GM12875 (cell line): ENCODE data around the gene SGMS2.

Experiments
- H3K4me3 ChIP-seq: one replicate; pipeline ENCODE4 v1.5.1; 2011; ENCODE audit warnings: low read depth, low read length, control low read depth
- TF ChIP-seq, protein P1 (sequence below): IDR thresholded peaks from 2 replicates; pipeline ENCODE4 v1.5.1; 2011; ENCODE audit warnings: low read depth, mild to moderate bottlenecking, control low read depth, inconsistent platforms, low read length, moderate library complexity, borderline replicate concordance; ENCODE audit not compliant: insufficient read depth

Gene SGMS2

DNA sequence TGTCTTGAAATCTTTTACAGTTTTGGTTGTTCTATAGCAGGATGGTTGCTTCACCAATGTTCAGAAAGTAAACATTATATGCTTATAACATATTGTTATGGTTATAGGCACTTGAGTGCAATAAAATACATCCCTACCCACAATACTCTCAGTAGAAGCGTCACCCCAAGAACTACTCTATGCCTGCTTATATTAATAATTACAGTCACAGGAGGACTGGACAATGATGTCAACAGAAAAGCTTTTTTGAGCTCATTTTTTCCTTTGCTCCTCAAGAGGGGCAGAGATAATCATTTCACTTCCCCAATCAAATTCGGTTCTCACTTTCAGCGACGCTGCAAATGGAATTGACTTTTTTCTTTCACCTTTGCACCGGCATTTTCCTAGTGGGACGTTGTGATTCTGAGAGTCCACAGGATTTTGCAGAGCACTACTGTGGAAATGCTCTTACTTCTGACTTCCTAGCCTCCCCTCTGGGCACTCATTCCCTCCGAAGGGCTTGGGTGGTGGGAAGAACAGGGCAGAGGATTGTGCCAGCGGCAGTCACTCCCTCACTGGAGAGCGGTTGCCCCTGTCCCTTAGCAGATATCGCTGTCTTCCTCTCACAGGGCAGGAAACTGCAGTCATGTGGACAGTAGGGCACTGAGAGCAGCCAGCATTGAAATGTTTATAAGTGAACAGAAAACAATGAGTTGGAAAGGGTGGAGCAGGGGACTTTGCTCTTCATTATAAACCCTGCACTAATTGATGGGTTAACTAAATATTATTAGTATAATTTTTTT lies 24.9 kb upstream of the SGMS2 start:
- TF ChIP-seq, protein P1, sequence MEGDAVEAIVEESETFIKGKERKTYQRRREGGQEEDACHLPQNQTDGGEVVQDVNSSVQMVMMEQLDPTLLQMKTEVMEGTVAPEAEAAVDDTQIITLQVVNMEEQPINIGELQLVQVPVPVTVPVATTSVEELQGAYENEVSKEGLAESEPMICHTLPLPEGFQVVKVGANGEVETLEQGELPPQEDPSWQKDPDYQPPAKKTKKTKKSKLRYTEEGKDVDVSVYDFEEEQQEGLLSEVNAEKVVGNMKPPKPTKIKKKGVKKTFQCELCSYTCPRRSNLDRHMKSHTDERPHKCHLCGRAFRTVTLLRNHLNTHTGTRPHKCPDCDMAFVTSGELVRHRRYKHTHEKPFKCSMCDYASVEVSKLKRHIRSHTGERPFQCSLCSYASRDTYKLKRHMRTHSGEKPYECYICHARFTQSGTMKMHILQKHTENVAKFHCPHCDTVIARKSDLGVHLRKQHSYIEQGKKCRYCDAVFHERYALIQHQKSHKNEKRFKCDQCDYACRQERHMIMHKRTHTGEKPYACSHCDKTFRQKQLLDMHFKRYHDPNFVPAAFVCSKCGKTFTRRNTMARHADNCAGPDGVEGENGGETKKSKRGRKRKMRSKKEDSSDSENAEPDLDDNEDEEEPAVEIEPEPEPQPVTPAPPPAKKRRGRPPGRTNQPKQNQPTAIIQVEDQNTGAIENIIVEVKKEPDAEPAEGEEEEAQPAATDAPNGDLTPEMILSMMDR: no peak
- no peak overlapping the region for H3K4me3 ChIP-seq

DNA sequence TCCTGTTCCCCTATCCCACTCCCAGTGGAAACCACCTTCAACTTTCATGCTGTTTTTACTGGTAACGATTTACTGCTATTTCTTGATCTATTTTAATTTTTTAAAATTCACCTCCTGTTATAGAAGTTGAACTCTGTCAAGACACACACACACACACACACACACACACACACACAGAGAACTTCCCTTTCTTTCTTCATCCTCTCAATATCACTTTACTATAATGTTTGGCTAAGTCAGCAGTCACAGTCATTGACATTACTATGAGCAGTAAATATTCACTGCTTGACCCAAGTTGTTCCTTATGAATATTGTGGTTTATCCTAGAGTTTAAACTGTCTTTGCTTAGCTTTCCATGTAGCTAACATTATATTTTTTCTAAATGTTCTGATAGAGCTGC lies 24.0 kb upstream of the SGMS2 start:
- TF ChIP-seq, protein P1: no peak
- H3K4me3 ChIP-seq: no peak overlapping the region

DNA sequence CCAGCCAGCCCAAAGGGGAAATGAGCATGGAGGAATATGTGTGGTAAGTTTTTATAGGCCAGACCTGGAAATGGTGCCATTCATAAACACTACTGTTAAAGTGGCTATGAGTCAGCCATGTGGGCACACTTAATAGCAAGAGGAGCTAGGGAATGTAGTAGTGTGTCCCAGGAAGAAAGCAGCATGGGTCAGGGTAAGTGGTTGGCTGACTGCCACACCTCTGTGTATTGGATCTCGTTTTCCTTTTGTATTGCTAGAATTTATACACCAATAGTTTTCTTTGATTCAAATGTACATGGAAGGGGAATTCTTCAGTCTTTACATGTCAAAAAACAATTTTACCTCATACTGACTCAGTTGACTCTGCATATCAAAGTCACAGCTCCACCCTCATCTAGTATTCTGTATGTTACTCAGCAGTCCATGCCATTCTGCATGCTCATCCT lies 22.9 kb upstream of the SGMS2 start:
- H3K4me3 ChIP-seq: no peak overlapping the region

DNA sequence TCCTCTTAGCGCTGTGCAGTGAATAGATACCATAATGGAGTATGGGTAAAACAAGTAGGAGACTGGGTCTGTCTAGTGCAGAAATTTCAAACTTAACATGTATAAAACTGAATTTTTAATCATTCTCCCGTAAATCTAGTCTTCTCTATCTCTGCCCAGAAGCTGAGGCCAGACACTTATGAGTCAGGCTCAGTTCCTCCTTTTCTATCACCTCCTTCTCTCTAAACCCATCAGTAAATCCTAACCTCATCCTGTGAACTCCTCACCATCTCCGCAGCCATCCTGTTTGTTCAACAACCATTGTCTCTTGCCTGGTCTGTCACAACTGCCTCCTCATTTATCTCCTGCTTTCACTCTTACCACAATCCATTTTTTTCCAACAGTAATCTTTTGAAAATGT lies 19.8 kb upstream of the SGMS2 start:
- no peak overlapping the region for H3K4me3 ChIP-seq

More for the DNA sequence above, 22.9 kb upstream of the SGMS2 start:
- TF ChIP-seq, protein P1: no peak

DNA sequence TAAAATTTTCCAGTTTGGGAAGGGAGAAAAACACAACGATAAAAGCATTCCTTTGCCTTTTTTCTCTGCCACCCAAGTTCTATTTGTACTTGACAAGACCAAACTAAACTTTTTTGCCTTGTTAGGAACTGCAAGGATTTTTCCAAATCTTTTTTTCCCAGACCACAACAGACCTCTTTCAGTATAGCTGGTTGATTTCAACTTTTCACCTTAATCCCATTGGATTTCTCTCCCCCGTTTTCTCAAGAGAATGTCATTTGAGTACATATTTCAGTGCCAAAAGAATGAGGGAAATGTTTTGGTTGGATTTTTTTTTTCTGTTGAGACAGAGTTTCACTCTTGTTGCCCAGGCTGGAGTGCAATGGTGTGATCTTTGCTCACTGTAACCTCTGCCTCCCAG lies 18.5 kb upstream of the SGMS2 start:
- TF ChIP-seq, protein P1: no peak
- H3K4me3 ChIP-seq: no peak overlapping the region

More for the DNA sequence above, 19.8 kb upstream of the SGMS2 start:
- TF ChIP-seq, protein P1: no peak

DNA sequence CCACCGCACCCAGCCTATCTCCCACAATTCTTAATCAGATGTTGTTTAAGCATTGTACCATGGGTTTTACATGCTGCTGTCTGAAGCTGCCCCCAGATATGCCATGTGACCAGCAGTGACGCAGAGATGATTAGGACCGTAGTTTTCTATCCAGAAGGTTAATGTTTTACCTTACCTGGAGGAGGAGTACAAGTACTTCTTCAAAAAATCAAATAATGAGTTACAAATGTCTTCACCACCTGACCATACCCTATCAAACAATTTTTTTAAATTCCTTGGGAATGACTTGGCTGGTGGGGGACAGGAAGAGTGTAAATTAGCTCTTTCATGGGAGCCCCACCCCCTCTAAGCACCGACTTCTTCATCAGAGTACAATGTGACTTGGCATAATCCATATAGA lies 16.2 kb upstream of the SGMS2 start:
- TF ChIP-seq, protein P1: no peak
- no peak overlapping the region for H3K4me3 ChIP-seq

DNA sequence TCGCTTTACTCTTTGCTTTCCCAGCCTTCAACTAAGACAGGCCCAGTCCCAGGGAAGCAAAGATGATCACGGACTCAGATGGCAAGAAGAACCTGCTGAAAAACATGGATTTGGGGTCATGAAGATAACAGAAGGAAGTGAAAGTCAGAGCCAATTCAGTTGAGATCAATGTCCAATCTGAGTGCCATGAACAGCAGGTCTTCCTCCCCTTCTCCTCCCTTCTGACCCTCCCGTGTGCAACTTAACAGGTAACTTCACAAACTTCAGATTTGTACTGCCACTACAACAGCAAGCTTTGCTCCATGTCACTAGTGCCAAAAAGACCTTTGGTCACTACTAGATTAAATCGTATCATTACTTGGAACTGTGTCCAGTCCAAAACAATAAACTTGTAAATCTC lies 15.5 kb upstream of the SGMS2 start:
- TF ChIP-seq, protein P1: no peak
- H3K4me3 ChIP-seq: no peak overlapping the region
